Neural cell (in vitro differentiated cells): ENCODE data around the gene PLA2G2E. TPM values are rescaled to one million over a fixed set of nuclear protein-coding genes. Genes with fewer than 3 reads are reported as not detected.

Experiments
- H2AFZ ChIP-seq: fragments of 200-600, 300-800 bp; sonication (generic), shearing (Covaris generic); 2 replicates; pipeline ENCODE4 v1.6.0; 2014; ENCODE audit warnings: low read depth, mild to moderate bottlenecking, antibody characterized with exemption, low read length, moderate library complexity
- H3F3A ChIP-seq: fragments of 200-600 bp; shearing (Covaris generic); 2 replicates; pipeline ENCODE4 v1.6.1; 2016; ENCODE audit warnings: mild to moderate bottlenecking, moderate library complexity, mixed read lengths, antibody characterized with exemption, low read length; ENCODE audit not compliant: insufficient read depth, poor library complexity, severe bottlenecking
- H3K27ac ChIP-seq: fragments of 200-600, 300-800 bp; sonication (generic), shearing (Covaris generic); 2 replicates; pipeline ENCODE4 v1.5.1; 2014; ENCODE audit warnings: mild to moderate bottlenecking, low read length, moderate library complexity
- H3K27me3 ChIP-seq: fragments of 300-800, 200-600 bp; sonication (generic), shearing (Covaris generic); 2 replicates; pipeline ENCODE4 v1.6.0; 2014; ENCODE audit warnings: mild to moderate bottlenecking, low read depth, low read length, moderate library complexity; ENCODE audit not compliant: insufficient read depth
- H3K36me3 ChIP-seq: fragments of 300-800, 200-600 bp; sonication (generic), shearing (Covaris generic); 2 replicates; pipeline ENCODE4 v1.5.1; 2014; ENCODE audit warnings: mild to moderate bottlenecking, antibody characterized with exemption, low read length, moderate library complexity; ENCODE audit not compliant: insufficient read depth
- H3K4me2 ChIP-seq: fragments of 300-800, 200-600 bp; sonication (generic), shearing (Covaris generic); 2 replicates; pipeline ENCODE4 v1.6.0; 2014; ENCODE audit warnings: mild to moderate bottlenecking, low read length
- H3K4me3 ChIP-seq: fragments of 300-800, 200-600 bp; sonication (generic), shearing (Covaris generic); 2 replicates; pipeline ENCODE4 v1.5.1; 2014; ENCODE audit warnings: mild to moderate bottlenecking, low read length, moderate library complexity
- H3K79me2 ChIP-seq: fragments of 200-600 bp; shearing (Covaris generic); replicated peaks from 2 replicates; pipeline ENCODE4 v1.6.0; 2014; ENCODE audit warnings: mild to moderate bottlenecking, low read length, moderate library complexity; ENCODE audit not compliant: insufficient read depth
- H3K9ac ChIP-seq: fragments of 300-800, 200-600 bp; sonication (generic), shearing (Covaris generic); 2 replicates; pipeline ENCODE4 v1.6.1; 2016; ENCODE audit warnings: mild to moderate bottlenecking, low read length, mixed read lengths
- H3K9me2 ChIP-seq: fragments of 200-600 bp; shearing (Covaris generic); 2 replicates; pipeline ENCODE4 v1.6.1; 2016; ENCODE audit warnings: mild to moderate bottlenecking, low read length, mixed read lengths; ENCODE audit not compliant: insufficient read depth
- H3K9me3 ChIP-seq: fragments of 200-600, 300-800 bp; sonication (generic), shearing (Covaris generic); 2 replicates; pipeline ENCODE4 v1.6.1; 2016; ENCODE audit warnings: mild to moderate bottlenecking, mixed run types, low read length, moderate library complexity, mixed read lengths
- H4K20me1 ChIP-seq: fragments of 200-600 bp; shearing (Covaris generic); 2 replicates; pipeline ENCODE4 v1.6.1; 2016; ENCODE audit warnings: mild to moderate bottlenecking, mixed run types; ENCODE audit not compliant: insufficient read depth
- EP300 ChIP-seq: fragments of 450-650 bp; conservative IDR thresholded peaks from 2 replicates; pipeline ENCODE4 v1.6.1; 2014; ENCODE audit warnings: antibody characterized with exemption, mild to moderate bottlenecking, moderate library complexity; ENCODE audit not compliant: poor library complexity, severe bottlenecking
- EZH2 ChIP-seq: fragments of 200-600, 300-800 bp; shearing (Covaris generic), sonication (generic); IDR thresholded peaks from 2 replicates; pipeline ENCODE4 v1.6.1; 2014; ENCODE audit warnings: antibody characterized with exemption, low read length, borderline replicate concordance, mild to moderate bottlenecking; ENCODE audit not compliant: insufficient read depth, poor library complexity, severe bottlenecking
- MXI1 ChIP-seq: fragments of 450-650 bp; conservative IDR thresholded peaks from 2 replicates; pipeline ENCODE4 v1.6.1; 2014; ENCODE audit warnings: antibody characterized with exemption, mild to moderate bottlenecking; ENCODE audit not compliant: poor library complexity, severe bottlenecking
- POLR2AphosphoS5 ChIP-seq: IDR thresholded peaks from 2 replicates; pipeline ENCODE4 v1.6.1; 2012
- RAD21 ChIP-seq: fragments of 450-650 bp; conservative IDR thresholded peaks from 2 replicates; pipeline ENCODE4 v1.6.1; 2014; ENCODE audit warnings: antibody characterized with exemption, mild to moderate bottlenecking, moderate library complexity
- SMC3 ChIP-seq: fragments of 450-650 bp; conservative IDR thresholded peaks from 2 replicates; pipeline ENCODE4 v1.6.1; 2014; ENCODE audit warnings: antibody characterized with exemption, mild to moderate bottlenecking, moderate library complexity; ENCODE audit not compliant: poor library complexity
- TAF1 ChIP-seq: IDR thresholded peaks from 2 replicates; pipeline ENCODE4 v1.6.1; 2012; ENCODE audit warnings: low read depth
- polyA plus RNA-seq: library from polyadenylated mRNA; depleted of rRNA; stranded (reverse); fragments of >200 nt; gene quantifications from 2 replicates; pipeline ENCODE4 v1.2.3, GENCODE V29; 2014
- TF ChIP-seq, protein P1 (sequence below): fragments of 450-650 bp; IDR thresholded peaks from 2 replicates; pipeline ENCODE4 v1.5.1; 2014; ENCODE audit warnings: antibody characterized with exemption, mild to moderate bottlenecking, moderate library complexity; ENCODE audit not compliant: poor library complexity, severe bottlenecking
- TF ChIP-seq, protein P2 (sequence below): IDR thresholded peaks from 2 replicates; pipeline ENCODE4 v1.6.1; 2012; ENCODE audit warnings: borderline replicate concordance

Gene PLA2G2E
- polyA plus RNA-seq, 1 donor from 2014 or later: not detected

DNA sequence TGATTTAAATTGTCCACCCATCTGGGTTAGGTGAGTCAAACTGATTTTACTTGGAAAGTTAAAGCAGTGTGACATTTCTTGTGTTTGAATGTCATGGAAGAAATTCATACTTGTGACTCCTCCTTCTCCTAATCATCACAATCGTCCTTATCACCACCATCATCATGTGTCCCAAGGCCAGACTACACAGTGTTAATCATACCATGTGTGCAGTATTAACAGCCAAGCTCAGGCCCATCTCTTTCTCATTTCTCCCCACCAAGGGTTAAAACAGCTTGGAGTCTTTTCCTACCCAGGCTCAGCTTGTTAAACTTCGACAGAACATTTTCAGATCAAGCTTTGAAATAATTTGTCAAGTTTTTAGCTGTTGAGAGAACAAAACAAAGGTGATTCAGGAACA is 22.5 kb upstream of the PLA2G2E start:
- H3K27ac ChIP-seq: no peak overlapping the region
- no peaks in the 10 kb centered on the region for H3K27me3 ChIP-seq
- H3K79me2 ChIP-seq: no peaks in the 10 kb centered on the region
- H4K20me1 ChIP-seq: no peaks in the 10 kb centered on the region
- H3K36me3 ChIP-seq: no peaks in the 10 kb centered on the region
- no peaks in the 10 kb centered on the region for H3F3A ChIP-seq
- no peaks in the 10 kb centered on the region for H3K9me2 ChIP-seq
- H3K4me3 ChIP-seq: no peak overlapping the region
- TF ChIP-seq EZH2: no peak
- TF ChIP-seq RAD21: no peak
- no peak for TF ChIP-seq POLR2AphosphoS5
- no peak for TF ChIP-seq MXI1
- TF ChIP-seq, protein P1, sequence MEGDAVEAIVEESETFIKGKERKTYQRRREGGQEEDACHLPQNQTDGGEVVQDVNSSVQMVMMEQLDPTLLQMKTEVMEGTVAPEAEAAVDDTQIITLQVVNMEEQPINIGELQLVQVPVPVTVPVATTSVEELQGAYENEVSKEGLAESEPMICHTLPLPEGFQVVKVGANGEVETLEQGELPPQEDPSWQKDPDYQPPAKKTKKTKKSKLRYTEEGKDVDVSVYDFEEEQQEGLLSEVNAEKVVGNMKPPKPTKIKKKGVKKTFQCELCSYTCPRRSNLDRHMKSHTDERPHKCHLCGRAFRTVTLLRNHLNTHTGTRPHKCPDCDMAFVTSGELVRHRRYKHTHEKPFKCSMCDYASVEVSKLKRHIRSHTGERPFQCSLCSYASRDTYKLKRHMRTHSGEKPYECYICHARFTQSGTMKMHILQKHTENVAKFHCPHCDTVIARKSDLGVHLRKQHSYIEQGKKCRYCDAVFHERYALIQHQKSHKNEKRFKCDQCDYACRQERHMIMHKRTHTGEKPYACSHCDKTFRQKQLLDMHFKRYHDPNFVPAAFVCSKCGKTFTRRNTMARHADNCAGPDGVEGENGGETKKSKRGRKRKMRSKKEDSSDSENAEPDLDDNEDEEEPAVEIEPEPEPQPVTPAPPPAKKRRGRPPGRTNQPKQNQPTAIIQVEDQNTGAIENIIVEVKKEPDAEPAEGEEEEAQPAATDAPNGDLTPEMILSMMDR: no peak
- no peak for TF ChIP-seq EP300
- TF ChIP-seq, protein P2, sequence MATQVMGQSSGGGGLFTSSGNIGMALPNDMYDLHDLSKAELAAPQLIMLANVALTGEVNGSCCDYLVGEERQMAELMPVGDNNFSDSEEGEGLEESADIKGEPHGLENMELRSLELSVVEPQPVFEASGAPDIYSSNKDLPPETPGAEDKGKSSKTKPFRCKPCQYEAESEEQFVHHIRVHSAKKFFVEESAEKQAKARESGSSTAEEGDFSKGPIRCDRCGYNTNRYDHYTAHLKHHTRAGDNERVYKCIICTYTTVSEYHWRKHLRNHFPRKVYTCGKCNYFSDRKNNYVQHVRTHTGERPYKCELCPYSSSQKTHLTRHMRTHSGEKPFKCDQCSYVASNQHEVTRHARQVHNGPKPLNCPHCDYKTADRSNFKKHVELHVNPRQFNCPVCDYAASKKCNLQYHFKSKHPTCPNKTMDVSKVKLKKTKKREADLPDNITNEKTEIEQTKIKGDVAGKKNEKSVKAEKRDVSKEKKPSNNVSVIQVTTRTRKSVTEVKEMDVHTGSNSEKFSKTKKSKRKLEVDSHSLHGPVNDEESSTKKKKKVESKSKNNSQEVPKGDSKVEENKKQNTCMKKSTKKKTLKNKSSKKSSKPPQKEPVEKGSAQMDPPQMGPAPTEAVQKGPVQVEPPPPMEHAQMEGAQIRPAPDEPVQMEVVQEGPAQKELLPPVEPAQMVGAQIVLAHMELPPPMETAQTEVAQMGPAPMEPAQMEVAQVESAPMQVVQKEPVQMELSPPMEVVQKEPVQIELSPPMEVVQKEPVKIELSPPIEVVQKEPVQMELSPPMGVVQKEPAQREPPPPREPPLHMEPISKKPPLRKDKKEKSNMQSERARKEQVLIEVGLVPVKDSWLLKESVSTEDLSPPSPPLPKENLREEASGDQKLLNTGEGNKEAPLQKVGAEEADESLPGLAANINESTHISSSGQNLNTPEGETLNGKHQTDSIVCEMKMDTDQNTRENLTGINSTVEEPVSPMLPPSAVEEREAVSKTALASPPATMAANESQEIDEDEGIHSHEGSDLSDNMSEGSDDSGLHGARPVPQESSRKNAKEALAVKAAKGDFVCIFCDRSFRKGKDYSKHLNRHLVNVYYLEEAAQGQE: no peak
- TF ChIP-seq TAF1: no peak
- TF ChIP-seq SMC3: no peak
- H3K9me3 ChIP-seq: no peaks in the 10 kb centered on the region
- no peak overlapping the region for H2AFZ ChIP-seq
- no peak overlapping the region for H3K9ac ChIP-seq
- no peak overlapping the region for H3K4me2 ChIP-seq

DNA sequence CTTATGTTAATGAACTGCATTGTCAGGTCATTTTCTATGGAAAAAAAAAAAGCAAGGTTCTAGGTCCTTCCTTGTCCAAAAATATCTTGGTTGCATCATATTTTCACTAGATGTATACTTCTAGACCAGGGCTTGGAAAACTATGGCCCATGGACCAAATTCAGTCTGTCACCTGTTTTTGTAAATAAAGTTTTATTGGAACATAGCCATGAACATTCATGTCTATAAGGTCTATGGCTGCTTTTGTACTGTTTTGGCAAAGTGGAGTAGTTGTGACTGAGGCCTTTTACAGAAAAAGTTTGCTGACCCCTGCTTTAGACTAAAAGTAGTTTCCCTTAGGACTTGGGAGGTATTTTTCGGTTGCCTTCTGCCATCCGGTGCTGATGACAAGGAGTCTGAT is 19.2 kb upstream of the PLA2G2E start:
- Histone ChIP-seq H3K36me3 (no peaks in the 10 kb centered on the region), H3K27ac (no peak overlapping the region), H3K9me2 (no peaks in the 10 kb centered on the region), H3K9me3 (no peaks in the 10 kb centered on the region), H3K79me2 (no peaks in the 10 kb centered on the region), H3K27me3 (no peaks in the 10 kb centered on the region), H3K4me3 (no peak overlapping the region), H3F3A (no peaks in the 10 kb centered on the region), H3K4me2 (no peak overlapping the region), H3K9ac (no peak overlapping the region), H4K20me1 (no peaks in the 10 kb centered on the region), H2AFZ (no peak overlapping the region)
- TF ChIP-seq MXI1 (no peak), EP300 (no peak), TAF1 (no peak), EZH2 (no peak), RAD21 (no peak), SMC3 (no peak), POLR2AphosphoS5 (no peak)
- TF ChIP-seq, protein P2: no peak
- TF ChIP-seq, protein P1: no peak
